Stimulated activated CD8-positive, alpha-beta memory T cell treated with anti-CD3 and anti-CD28 coated beads, Interleukin-7, amount 100 ng/mL, for 4 hours (primary cell): ENCODE measurements around the gene PDRG1.
"Not testable (repeated sequence)": the region's sequence is repeated elsewhere in the genome, so short reads cannot be mapped to it uniquely, and the experiment has no call there.

Experiments
- DNase-seq, 2 donors: peaks; one replicate each; pipeline ENCODE4 v3.0.0-alpha.2; 2020; ENCODE audit warnings: low read depth in 2 of 2

The PDRG1 gene

DNA sequence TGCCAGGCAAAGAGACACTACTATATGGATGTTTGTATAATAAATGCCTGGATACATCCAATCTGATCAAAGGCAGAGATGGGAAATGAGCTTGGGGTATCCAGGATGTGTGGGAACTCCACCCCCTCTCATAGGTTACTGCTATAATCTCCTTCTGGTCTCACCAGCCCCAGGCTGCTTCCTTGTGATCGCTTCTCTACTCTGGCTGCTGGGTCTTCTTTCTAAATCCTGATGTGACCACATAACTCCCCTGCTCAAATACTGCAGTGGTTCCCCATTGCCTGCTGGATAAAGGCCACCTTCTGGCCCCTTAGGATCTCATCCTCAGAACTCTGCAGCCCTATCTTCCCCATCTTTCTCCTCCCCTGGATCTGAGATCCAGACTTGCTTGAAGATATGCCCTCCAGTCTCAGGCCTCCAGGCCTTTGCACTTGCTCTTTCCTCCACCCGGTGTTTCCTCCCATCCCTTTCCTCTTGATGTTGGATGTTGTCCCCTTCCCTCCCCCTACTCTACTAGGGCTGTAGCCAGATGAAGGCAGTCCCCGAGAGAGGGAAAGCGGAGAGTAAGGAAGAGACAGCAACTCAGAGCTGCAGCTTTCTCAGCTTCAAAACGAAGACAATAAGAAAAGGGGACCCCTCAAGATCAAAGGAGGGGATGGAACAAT, 15.3 kb upstream of the PDRG1 start:
- DNase-seq: no peak

DNA sequence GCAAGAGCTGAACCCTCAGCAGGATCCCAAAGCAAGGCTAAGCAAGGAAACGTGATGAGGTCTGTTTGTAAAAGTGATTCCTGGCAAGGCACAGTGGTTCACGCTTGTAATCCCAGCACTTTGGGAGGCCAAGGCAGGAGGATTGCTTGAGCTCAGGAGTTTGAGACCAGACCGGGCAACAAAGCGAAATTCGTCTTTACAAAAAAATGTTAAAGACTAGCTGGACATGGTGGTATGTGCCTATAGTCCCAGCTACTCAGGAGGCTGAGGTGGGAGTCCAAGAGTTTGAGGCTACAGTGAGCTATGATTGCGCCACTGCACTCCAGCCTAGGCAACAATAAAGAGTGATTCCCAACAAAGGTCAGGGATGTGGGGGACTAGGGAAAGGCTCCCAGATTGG, 12.0 kb upstream of the PDRG1 start:
- no peak for DNase-seq

DNA sequence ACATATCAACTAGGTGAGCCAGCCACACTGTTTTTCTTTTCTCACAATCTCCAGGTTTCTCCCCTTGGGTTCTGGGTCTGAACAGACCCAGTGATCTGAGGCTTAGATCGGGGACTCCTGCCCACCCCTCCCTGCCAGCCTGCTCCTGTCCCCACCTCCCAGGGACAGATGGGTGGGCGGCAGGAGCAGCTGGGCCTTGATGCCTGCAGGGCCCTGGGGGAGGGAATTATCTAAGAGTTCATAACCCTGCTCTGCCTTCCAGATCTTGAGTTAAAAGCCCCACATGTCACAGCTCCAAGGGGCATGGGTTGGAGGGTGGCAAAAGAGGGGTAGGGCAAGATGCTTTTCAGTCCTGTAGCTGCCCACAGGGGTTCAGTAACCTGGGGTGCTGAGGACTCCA, 10.9 kb upstream of the PDRG1 start:
- no peak for DNase-seq

DNA sequence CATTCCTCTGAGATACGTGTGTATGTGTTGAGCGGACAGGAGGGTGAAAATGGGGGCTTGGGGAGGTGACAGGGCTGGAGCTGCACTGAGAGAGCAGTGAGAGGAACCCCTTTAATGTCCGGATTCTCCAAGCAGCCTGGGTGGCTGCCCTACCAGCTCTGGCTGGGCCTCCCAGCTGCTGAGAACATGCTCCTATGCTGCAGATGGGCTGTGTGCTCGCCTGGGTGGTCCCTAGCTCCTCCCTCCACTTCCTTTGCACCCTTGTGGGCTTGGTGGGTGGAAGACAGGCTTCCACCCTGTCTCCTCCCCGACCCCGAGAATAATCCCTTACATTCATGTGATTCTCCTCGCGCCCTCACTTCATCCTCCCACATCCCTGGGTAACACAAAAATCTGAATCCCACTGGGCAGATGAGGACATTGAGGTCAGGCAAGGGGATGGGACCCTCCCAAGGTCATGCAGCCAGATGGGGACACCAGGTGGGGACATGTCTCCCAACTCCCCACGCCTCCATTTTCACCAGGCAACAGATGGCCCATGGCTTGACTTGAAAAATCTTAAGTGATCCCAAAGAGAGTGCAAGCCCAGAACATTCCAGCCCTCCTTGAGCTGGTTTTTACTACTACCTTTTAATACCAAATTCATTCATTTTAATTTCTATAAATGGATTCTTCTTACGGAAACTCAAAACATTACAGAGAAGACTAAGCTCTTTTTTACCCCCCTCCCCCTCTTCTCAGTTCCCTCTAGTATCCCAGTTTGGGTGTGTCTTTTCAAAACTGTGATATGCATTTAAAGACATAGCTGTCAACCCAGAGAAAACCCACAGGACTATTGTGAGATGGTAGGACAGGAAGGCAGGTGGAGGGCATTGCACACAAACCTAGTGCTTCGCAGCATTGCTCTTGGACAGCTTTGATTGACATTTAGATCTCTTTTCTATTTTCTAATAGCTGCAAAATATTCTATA, 5.0 kb upstream of the PDRG1 start:
- DNase-seq: no peak

DNA sequence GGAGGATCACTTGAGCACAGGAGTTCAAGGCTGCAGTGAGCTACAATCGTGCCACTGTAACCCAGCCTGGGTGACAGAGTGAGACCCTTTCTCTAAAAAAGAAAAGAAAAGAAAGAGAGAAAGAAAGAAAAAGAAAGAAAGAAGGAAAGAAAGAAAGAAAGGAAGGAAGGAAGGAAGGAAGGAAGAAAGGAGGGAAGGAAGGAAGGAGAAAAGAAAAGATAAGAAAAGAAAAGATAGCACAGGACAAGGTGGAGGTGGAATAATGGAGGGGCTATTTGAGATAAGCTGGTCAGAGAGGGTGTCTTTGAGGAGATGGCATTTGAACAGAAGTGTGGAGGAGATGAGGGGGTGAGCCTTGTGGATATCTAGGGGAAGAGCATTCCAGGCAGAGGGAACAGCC, 2.7 kb upstream of the PDRG1 start:
- DNase-seq: no peak

DNA sequence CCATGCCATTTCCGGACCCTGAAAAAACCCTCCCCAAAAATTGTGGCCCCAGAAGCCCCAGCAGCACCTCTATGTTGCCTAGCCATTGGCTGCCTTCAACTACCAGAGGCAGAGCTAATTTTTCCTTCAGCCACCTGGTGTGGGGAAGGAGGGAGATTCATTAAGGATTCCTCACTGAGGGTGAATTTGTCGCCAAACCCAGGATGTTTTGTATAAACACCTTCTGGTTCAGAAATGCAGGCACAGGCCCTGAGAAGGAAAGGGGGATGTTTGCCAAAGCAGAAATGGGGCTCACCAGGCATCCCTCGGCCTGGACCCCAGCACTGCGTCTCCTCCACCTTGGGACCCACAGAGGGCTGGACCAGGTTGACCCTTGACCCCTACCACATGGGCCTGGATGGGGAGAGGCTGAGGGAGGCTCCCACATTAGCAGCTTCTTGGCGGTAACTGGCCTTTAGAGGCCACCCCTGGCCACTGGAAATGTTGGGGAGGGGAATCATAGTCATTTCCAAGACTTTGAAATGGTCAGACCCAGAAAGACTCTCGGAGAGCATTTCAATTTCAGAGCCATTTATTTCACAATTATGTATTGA, 1.8 kb upstream of the PDRG1 start:
- DNase-seq: no peak

DNA sequence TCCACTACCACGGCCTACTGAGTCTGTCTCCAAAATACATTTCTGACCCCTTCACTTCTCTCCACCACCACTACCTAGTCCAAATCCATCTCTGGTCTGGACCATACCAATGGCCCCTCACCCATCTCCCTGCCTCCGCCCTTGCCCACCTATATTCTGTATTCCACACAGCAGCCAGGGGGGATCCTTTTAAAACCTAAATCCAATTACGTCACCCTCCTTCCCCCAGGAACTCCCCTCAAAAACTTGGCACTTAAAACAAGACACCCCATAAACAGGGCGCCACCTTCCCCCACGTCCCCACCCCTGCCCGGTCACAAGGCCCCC, 680 bp downstream of the PDRG1 start:
- DNase-seq: no peak

DNA sequence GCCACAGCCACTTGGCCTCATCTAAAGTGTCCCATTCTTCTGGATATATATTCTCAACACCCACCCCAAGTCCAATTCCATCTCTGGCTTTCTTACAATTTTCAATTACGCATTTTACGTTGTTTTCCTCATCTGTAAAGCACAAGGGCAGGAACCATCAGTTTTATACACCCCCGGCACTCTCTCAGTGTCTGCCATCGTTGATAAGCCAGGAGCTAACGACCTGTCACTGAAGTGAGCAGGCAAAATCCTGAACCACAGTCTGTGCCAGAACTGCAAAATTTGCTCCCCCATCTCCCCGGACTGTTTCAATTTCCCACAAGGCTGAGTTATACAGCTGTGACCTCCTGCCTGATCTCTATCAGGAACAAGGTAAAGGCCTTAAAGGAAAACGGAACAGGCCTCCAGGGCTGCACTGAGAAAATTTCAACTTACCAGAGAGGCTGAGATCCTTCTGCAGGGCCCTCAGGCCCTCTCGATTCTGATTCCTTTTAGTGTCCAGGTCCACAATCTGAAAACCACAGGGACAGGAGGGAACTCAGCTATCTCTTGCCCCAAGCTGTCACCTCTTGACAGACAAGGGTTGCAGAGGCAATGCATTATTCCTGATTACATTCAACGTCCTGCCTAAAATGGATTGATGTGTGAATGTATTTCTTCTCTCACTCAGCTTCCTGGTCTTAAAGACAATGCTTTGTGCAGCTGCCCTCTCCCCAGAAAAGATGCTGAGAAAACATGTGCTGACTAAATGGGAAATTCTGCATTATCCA, 1.8 kb downstream of the PDRG1 start:
- no peak for DNase-seq

DNA sequence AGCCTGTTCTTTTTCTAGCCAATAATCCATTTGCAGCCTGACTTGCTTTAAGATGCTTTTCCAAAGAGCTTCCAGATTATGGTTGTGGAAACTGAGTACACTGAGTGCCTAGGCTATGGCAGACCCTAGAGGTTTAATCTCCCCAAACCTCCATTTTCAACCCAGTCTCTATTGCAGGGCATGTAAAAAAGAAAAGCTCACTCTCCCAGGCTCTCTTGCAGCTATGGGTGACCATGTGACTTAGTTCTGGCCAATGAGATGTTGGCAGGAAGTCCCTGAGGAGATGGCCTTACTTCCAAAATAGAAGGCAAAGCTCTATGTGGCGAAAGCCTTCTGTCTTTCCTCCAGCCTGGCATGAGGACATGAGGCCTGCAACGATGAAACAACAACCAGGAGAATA, 3.8 kb downstream of the PDRG1 start:
- no peak for DNase-seq

DNA sequence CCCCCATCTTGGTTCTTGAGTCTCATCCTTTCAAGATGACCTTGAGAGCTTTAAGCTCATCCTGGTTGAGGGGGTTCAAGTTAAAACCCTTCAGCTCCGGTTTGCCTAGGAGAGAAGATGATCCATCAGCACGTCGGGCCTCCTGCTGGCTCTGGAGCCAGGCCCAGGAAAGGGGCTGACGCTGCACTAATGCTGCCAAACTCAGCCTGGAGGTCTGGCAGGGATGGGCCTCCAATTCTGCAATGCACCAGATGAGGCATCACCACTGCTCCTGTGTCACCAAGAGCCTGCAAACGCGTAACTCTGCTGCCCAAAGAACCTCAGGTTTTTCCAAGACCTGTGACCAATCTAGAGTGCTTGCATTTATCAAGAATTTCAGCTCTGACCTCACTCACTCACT, 6.1 kb downstream of the PDRG1 start:
- no peak for DNase-seq

DNA sequence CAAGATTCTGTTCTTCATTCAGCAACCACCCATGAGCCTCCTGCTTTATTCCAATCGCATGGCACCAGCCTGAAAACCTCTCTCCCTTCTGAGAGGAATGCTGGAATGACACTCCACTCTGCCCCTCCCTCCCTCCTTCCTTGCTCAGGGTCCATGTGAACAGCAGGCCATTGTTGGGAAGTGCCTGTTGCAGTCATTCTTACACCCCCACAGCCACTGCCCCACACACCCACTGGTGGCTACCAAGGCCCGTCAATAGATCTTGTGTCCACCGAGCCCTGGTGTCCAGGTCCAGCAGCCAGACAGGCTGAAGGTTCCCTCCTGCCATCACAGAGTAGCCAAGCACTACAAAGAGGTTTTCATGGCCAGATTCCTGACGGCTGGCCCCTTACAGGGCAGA, 6.5 kb downstream of the PDRG1 start:
- no peak for DNase-seq

DNA sequence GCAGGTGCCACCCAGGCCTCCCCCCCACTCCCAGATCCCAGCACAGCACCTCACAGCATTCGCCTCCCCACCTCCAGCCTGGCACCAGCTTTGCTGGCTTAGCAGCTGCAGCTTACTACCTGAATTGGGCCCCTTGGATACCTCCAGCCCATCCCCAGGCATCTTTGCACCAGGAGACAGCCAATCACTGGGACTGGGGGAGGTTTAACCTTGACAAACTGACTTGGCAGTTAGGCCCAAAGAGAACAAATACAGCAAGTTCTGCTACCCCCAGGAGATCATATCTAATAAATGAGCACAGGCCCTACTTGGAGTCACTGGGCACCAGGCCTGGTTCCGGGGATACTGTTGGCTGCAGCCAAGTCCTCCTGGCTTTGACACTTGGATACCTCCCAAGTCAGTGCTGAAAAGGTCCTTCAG, 8.8 kb downstream of the PDRG1 start:
- no peak for DNase-seq

DNA sequence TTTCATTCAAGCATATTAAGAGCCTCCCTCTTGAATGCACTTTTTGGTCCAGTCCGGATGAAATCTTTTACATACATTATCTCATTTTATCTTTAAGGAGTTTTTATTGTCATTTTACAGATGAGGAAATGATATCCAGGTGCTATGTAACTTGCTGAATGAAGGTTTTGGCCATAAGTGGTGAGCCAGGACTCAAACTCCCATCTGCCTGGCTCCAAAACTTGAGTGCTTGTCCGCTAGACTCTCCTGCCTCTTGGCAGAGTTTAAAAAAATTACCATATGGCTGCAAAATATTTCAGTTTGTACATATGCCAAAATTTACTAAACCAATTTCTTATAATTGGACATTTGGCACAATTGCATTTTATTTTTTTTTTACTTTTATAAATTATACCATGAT, 12.2 kb downstream of the PDRG1 start:
- no peak for DNase-seq

DNA sequence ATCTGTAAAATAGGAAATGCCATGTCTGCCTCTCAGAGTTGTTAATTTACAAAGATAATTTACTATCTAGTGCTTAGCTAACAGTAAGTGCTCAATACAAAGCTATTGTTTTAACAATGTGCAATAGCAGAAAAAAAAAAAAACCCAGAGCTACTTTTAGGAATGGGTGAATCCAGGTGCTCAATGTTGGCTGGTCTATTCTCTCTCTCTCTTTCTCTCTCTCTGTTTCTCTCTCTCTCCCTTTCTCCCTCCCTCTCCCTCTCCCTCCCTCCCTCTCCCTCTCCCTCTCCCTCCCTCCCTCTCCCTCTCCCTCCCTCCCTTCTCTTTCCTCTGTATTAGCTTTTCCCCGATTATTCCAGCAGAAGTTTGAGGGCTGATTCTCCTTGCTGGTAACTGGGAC, 14.0 kb downstream of the PDRG1 start:
- DNase-seq: no peak

DNA sequence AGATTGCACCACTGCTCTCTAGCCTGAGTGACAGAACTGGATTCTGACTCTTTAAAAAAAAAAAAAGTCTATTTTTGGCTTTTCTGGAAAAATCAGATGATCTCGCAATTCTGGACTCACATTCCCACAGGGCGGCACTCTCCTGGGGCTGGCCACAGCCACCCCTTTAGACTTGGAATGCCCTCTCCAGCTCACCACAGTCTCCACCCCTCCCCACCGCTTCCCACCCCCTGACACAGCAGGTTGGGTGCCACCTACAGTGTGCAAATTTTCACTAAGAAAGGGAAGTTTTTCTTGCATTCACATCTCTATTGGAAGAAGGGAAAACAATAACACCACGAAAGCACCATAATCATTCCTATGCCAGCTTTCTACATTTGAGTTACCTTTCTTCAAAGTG, 15.4 kb downstream of the PDRG1 start:
- no peak for DNase-seq

DNA sequence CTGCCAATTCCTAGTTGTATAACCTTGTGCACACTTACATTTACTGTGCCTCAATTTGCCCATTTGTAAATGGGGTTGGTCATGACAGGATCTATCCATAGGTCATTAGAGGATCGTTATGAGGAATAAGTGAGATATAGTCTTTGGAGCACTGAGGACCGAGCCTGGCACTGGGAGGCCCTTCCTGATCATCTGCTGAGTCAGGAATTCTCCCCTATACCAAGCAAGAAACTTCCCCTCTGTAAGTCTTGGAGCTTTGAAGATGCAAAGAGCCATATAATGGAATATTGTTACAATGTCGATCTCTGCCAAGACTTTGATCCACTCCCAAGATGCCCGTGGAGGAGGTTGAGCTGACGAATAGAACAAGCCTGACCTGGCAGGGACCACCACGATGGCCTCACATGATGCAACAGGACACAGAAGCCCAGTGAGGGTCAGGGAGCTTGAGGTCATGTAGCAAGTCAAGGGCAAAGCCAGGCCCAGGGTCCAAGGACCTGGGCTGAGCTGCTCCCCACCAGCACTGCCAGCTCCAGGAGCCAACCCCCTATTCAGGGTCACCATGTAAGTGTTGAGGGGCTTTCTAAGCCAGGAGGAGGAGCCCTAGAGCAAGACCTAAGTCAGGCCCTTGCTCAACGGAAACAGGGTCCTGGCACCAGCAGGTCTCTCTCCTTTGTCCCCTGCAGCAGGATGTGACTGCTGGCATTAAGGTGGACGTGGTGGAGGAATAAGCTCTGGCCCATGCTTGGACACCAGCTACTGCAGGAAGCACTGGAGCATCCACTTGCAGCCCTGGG, 16.7 kb downstream of the PDRG1 start:
- no peak for DNase-seq

DNA sequence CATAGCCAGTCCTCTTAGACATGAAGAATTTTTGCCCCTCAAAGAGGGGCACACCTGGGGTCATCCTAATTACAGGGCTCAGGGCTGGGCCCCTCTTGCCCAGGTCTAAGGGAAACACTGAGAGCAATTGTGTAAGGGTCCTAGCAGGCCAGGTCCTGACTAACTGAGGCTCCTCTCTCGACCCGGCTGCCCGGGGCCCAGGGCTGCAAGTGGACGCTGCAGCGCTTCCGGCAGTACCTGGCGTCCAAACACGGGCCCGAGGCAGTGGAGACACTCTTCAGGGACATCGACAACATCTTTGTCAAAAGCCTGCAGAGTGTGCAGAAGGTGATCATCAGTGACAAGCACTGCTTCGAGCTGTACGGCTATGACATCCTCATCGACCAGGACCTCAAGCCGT, 17.4 kb downstream of the PDRG1 start:
- no peak for DNase-seq

DNA sequence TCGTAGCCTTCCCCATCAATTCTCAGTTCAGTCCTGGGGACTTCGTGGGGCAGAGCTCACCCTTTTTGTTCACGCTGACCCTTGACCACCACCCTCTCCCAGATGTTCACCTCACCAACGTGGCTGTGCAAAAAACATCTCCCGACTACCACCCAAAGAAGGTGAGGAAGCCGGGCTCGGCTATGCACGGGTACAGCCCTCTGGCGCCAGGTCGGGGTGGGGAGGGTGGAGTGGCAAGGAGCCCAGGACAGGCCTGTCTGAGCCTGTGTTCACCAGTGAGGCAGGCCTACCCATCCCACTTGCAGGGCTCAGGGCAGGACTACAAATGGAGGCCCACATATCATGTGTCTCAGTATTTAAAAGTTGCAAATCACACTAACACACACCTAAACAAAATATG, 18.1 kb downstream of the PDRG1 start:
- no peak for DNase-seq

DNA sequence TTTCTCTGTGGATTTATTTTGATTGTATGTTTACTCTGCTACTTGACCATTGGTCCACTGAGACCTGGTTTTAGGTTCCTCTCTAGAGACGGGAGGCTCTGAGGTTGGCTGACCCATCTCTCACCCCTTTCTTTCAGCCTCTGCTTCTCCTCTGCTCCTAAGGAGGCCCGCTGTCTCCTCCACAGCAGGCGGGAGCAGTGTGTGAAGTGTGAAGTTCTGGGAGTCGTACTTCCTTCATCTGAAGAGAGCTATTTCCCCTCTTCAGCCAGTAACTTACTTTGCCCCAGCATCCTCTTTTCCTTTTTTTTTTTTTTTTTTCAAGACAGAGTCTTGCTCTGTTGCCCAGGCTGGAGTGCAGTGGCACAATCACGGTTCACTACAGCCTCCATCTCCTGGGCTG, 21.1 kb downstream of the PDRG1 start:
- DNase-seq: no peak

DNA sequence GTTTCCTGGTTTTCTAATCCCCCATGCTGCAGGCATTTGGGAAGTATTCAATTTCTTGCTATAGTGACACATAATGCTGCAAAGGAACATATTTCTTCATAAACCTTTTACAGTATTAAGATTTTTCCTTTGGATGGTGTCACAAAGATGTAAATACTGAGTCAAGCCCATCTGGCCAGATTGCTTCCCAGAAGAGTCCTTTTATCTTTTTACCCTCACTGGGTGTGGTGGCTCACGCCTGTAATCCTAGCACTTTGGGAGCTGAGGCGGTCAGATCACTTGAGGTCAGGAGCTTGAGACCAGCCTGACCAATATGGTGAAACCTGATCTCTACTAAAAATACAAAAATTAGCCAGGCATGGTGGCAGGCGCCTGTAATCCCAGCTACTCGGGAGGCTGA, 22.2 kb downstream of the PDRG1 start:
- DNase-seq: not testable (repeated sequence)

DNA sequence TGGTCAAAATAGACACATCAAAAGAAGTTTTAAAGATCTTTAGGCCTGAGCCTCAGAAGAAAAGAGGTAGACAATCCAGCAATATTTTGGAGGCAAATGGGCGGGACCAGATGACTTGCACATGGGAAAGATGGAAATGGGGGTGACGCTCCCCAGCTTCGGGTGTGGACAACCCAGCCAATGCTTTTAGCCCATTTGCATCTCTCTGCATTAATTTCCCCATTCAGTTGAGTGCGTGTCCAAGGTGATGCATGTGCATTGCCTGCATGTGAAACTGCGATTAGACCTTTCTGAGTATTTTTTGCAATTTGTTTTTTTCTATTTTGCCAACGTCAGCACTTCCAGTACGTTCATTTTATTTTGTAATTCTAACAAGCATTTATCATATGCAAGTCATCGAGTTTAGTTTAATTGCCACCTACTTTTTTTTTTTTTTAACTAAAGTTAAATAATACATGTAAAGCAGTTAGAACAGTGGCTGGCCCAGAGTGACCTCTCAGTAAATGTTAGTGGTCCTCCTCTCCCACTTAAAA, 24.2 kb downstream of the PDRG1 start:
- no peak for DNase-seq
